ENCODE data around the gene FEV.

DNA sequence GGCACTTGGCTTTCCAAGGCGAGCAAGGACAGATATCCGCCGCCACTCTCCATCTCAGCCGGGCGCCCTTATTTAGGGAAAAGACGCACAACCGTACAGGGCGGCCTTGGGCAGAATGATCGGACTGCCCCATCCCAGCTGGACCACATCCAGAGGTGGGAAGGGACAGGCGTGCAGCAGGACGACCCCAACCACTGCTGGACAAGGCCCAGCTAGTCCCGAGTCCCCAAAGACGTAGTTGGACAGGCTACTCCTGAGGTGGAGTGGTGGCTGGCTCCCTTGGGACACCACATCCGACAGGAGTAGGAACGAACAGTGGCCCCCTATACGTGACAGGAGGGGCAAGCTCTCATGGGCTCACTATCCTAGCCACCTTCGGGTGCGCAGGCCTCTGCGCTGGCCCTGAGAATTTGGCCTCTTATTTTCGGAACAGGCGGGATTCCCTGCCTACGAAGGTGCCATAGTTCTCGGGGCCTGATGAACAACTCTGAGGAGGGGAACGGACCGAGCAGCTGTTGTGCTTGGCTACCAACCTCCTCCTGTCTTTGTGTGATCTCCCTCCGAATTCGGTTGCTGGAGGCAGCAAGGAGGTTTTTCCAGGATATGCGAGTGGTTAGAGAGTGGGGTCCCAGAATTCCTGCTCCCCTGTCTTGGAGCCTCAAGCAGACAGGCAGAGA lies 2.3 kb downstream of the FEV start:
- TF ChIP-seq, protein P1, sequence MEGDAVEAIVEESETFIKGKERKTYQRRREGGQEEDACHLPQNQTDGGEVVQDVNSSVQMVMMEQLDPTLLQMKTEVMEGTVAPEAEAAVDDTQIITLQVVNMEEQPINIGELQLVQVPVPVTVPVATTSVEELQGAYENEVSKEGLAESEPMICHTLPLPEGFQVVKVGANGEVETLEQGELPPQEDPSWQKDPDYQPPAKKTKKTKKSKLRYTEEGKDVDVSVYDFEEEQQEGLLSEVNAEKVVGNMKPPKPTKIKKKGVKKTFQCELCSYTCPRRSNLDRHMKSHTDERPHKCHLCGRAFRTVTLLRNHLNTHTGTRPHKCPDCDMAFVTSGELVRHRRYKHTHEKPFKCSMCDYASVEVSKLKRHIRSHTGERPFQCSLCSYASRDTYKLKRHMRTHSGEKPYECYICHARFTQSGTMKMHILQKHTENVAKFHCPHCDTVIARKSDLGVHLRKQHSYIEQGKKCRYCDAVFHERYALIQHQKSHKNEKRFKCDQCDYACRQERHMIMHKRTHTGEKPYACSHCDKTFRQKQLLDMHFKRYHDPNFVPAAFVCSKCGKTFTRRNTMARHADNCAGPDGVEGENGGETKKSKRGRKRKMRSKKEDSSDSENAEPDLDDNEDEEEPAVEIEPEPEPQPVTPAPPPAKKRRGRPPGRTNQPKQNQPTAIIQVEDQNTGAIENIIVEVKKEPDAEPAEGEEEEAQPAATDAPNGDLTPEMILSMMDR (IDR thresholded peaks at IDR 0.05), result no peak
- TF ChIP-seq POLR2A (IDR thresholded peaks at IDR 0.05), result no peak

Data from esophagus squamous epithelium (tissue), 4 donors.